ENCODE results near the gene EXOC2. TPM values are rescaled to one million over a fixed set of nuclear protein-coding genes. Genes with fewer than 3 reads are reported as not detected.

EXOC2 gene
- total and polyA plus RNA-seq, 5 donors from 2014 or later: 33.1 to 43.6 (median 38.9) TPM

DNA sequence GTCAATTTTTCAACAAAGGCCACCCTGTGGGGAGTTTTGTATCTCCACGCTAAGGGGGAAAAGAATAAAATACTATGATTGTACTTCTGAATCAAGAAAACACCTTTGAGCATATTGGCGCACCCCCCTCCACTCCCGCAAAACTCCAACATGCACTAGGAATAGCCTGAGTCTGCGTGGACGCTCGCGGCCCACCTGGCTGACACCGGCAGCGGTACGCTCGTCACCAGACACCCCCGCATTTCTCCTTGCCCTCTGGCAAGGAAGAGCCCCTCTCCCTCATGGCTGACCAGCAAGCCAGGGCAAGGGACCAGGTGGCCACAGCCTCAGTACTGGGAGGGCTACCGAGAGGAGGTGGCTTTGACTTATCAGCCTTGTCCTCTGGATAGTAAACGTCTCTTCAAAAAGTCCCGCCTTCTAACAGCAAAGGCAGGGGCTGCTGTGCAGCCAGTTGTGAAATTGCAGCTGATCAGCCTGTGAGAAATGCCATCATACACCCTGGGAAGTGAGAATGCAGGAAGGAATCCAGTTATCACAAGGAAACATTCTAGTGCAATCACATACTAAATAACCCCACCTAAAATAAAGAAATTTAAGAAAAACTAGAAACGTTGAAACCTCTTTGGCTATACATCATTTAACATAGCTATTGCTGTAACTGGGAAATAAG lies 120.2 kb downstream of the EXOC2 start:
- Mint-ChIP-seq H3K27ac (no peak overlapping the region), H3K27me3 (no peaks in the 10 kb centered on the region), H3K4me3 (no peak overlapping the region), H3K36me3 (peaks cover 37% of the 10 kb centered on the region), H3K4me1 (peaks cover under 1 to 19% (median 14%) of the 10 kb centered on the region in 4 donors), H3K9me3 (peaks cover 0 to 3% (median 0%) of the 10 kb centered on the region in 7 donors)
- DNase-seq (no peak), ATAC-seq (ENCODE audit: low read depth in 2 of 2) (no peak)
- peaks cover 8% of the 10 kb centered on the region for H3K4me1 ChIP-seq (ENCODE audit: control insufficient read depth, insufficient read depth, low read length, poor library complexity, severe bottlenecking)
- no peak overlapping the region for H3K27ac ChIP-seq (ENCODE audit: insufficient read depth, low read length, poor library complexity, severe bottlenecking)
- no peaks in the 10 kb centered on the region for H3K27me3 ChIP-seq (ENCODE audit: control insufficient read depth, insufficient read depth, low read length)
- H3K9me3 ChIP-seq (ENCODE audit: control insufficient read depth in 2 of 2, low read length in 2 of 2): no peaks in the 10 kb centered on the region
- H3K4me3 ChIP-seq (ENCODE audit: low read depth, low read length): no peak overlapping the region
- peaks cover 32% of the 10 kb centered on the region for H3K36me3 ChIP-seq (ENCODE audit: control insufficient read depth, insufficient read depth, low read length)

DNA sequence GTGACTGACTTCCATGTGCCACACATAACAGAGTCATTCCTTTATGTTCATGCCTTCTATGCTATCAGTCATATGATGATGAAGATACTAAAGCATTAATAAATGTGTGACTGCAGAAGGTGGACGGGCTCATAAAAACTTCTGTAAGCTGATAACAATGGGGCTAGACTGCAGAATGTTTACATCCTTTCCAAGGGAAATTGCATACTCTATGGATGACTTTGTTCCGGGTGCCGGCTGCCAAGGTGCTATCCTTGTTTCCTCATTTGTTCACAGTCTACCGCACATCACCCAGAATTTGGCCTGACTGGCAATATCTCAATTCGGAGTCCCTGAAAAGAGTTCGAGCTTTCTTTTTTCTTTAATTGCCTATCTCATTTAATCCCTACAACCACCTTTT lies 121.0 kb downstream of the EXOC2 start:
- H3K36me3 Mint-ChIP-seq: peaks cover 37% of the 10 kb centered on the region
- no peak overlapping the region for H3K4me3 Mint-ChIP-seq

DNA sequence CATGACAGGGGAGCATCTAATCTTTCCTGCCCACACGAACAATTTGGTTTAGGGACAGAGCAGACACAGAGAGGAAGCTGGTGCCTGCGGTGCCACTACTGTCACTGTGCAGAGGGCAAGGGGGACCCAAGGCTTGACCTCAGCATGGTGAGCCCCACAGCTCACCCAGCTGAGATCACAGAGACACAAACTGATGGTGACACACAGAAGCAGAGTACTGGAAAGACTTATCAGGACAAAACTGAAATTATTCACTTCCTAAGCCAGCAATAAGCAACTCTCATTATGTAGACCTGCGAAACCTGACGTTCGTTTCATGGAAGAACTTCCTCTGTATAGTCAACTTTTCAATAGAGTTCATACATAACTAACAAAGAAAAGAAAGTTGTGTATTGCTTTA lies 122.1 kb downstream of the EXOC2 start:
- H3K9me3 ChIP-seq (ENCODE audit: control insufficient read depth in 2 of 2, low read length in 2 of 2): no peaks in the 10 kb centered on the region
- DNase-seq: no peak
- peaks cover 3 to 19% (median 11%) of the 10 kb centered on the region in 4 donors for H3K4me1 Mint-ChIP-seq
- H3K27me3 Mint-ChIP-seq: no peaks in the 10 kb centered on the region
- H3K4me3 ChIP-seq (ENCODE audit: low read depth, low read length): no peak overlapping the region
- peaks cover 35% of the 10 kb centered on the region for H3K36me3 Mint-ChIP-seq
- H3K36me3 ChIP-seq (ENCODE audit: control insufficient read depth, insufficient read depth, low read length): peaks cover 35% of the 10 kb centered on the region
- H3K9me3 Mint-ChIP-seq: peaks cover 0 to 3% (median 0%) of the 10 kb centered on the region in 7 donors
- H3K4me1 ChIP-seq (ENCODE audit: control insufficient read depth, insufficient read depth, low read length, poor library complexity, severe bottlenecking): peaks cover 8% of the 10 kb centered on the region
- H3K4me3 Mint-ChIP-seq: no peak overlapping the region
- no peak overlapping the region for H3K27ac ChIP-seq (ENCODE audit: insufficient read depth, low read length, poor library complexity, severe bottlenecking)
- no peak overlapping the region for H3K27ac Mint-ChIP-seq
- ATAC-seq (ENCODE audit: low read depth in 2 of 2): no peak
- H3K27me3 ChIP-seq (ENCODE audit: control insufficient read depth, insufficient read depth, low read length): no peaks in the 10 kb centered on the region

More for the DNA sequence above, 121.0 kb downstream of the EXOC2 start:
- Histone ChIP-seq H3K4me3 (ENCODE audit: low read depth, low read length) (no peak overlapping the region), H3K36me3 (ENCODE audit: control insufficient read depth, insufficient read depth, low read length) (peaks cover 35% of the 10 kb centered on the region), H3K9me3 (ENCODE audit: control insufficient read depth in 2 of 2, low read length in 2 of 2) (no peaks in the 10 kb centered on the region), H3K27ac (ENCODE audit: insufficient read depth, low read length, poor library complexity, severe bottlenecking) (no peak overlapping the region), H3K27me3 (ENCODE audit: control insufficient read depth, insufficient read depth, low read length) (no peaks in the 10 kb centered on the region), H3K4me1 (ENCODE audit: control insufficient read depth, insufficient read depth, low read length, poor library complexity, severe bottlenecking) (peaks cover 8% of the 10 kb centered on the region)
- Mint-ChIP-seq H3K4me1 (peaks cover 3 to 19% (median 11%) of the 10 kb centered on the region in 4 donors), H3K27me3 (no peaks in the 10 kb centered on the region), H3K9me3 (peaks cover 0 to 3% (median 0%) of the 10 kb centered on the region in 7 donors), H3K27ac (no peak overlapping the region)
- ATAC-seq (ENCODE audit: low read depth in 2 of 2) (no peak), DNase-seq (no peak)

DNA sequence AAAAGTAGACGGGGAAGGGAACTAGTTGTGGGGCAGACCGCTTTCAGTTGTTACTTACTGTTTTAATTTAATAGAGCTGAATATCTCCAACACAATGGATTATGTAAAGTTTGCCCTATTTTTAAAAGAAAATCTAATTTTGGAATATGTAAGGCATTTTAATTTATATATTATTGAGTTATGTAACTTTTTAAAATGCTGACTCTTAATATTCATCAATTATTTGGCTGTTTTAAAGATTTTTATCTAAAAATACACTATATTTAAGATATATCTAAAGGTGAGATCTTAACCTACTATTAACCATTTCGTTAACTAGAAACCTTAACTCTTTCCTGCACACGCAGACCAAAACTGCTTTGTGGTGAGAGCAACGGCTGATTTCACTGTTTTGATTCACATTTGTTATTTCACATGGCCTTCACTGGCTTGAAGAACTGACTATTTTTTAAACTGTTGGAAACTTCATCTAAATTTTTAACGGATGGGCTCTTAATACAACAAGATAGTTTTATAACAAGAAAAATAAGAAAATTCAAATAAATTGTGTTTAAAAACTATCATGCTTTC lies 123.9 kb downstream of the EXOC2 start:
- Histone ChIP-seq H3K4me1 (ENCODE audit: control insufficient read depth, insufficient read depth, low read length, poor library complexity, severe bottlenecking) (peaks cover 8% of the 10 kb centered on the region), H3K36me3 (ENCODE audit: control insufficient read depth, insufficient read depth, low read length) (peaks cover 39% of the 10 kb centered on the region), H3K4me3 (ENCODE audit: low read depth, low read length) (no peak overlapping the region), H3K27me3 (ENCODE audit: control insufficient read depth, insufficient read depth, low read length) (no peaks in the 10 kb centered on the region), H3K27ac (ENCODE audit: insufficient read depth, low read length, poor library complexity, severe bottlenecking) (no peak overlapping the region), H3K9me3 (ENCODE audit: control insufficient read depth in 2 of 2, low read length in 2 of 2) (no peaks in the 10 kb centered on the region)
- no peaks in the 10 kb centered on the region for H3K27me3 Mint-ChIP-seq
- DNase-seq: peak in 1 of 3 donors; percentile 68
- peaks cover 0 to 3% (median 0%) of the 10 kb centered on the region in 7 donors for H3K9me3 Mint-ChIP-seq
- ATAC-seq (ENCODE audit: low read depth in 2 of 2): no peak
- H3K4me3 Mint-ChIP-seq: no peak overlapping the region
- peaks cover 36% of the 10 kb centered on the region for H3K36me3 Mint-ChIP-seq
- peaks cover 3 to 19% (median 11%) of the 10 kb centered on the region in 4 donors for H3K4me1 Mint-ChIP-seq
- H3K27ac Mint-ChIP-seq: peak overlapping the region in 1 of 3 donors; percentile 82

DNA sequence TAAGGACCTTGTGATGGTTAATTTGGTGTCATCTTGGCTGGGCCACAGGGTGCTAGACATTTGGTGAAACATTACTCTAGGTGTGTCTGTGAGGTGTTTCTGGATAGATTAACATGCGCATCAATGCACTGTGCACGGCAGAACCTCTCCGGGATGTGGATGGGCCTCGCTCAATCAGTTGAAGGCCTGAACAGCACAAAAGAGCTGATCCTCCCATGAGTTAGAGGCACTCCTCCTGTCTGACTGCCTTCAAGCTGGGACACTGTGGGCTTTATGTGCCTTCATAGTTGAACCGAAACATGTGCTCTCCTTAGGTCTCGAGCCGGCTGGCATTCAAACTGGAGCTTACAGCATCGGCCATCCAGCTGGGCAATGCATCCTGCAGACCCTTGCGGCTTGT lies 124.9 kb downstream of the EXOC2 start:
- peaks cover 3 to 19% (median 10%) of the 10 kb centered on the region in 4 donors for H3K4me1 Mint-ChIP-seq
- Histone ChIP-seq H3K27me3 (ENCODE audit: control insufficient read depth, insufficient read depth, low read length) (no peaks in the 10 kb centered on the region), H3K4me3 (ENCODE audit: low read depth, low read length) (no peak overlapping the region), H3K4me1 (ENCODE audit: control insufficient read depth, insufficient read depth, low read length, poor library complexity, severe bottlenecking) (peaks cover 8% of the 10 kb centered on the region), H3K27ac (ENCODE audit: insufficient read depth, low read length, poor library complexity, severe bottlenecking) (no peak overlapping the region), H3K9me3 (ENCODE audit: control insufficient read depth in 2 of 2, low read length in 2 of 2) (no peaks in the 10 kb centered on the region), H3K36me3 (ENCODE audit: control insufficient read depth, insufficient read depth, low read length) (peaks cover 48% of the 10 kb centered on the region)
- ATAC-seq (ENCODE audit: low read depth in 2 of 2) (no peak), DNase-seq (no peak)
- H3K4me3 Mint-ChIP-seq: no peak overlapping the region
- H3K27ac Mint-ChIP-seq: peak overlapping the region in 2 of 3 donors; percentile 52 to 60
- peaks cover 39% of the 10 kb centered on the region for H3K36me3 Mint-ChIP-seq
- peaks cover 0 to 3% (median 0%) of the 10 kb centered on the region in 7 donors for H3K9me3 Mint-ChIP-seq
- H3K27me3 Mint-ChIP-seq: no peaks in the 10 kb centered on the region

DNA sequence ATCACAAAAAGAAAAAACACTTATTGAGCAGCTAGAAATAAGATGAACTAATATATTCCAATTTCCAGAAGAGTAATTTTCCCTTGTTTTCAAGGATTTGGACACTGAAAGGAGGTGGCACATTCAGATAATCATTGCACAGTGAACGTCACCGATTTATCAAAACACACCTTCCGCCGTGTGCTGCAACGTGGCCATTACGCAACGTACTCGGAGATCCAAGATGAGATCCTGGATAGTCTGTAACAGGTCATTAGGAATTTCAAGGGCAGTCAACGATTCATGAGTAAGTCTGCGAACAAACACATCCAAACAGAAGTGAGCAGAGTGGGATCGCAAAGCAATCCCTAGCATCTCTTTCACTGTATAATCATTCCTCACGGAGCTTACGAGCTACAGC lies 129.1 kb downstream of the EXOC2 start:
- Histone ChIP-seq H3K4me1 (ENCODE audit: control insufficient read depth, insufficient read depth, low read length, poor library complexity, severe bottlenecking) (peaks cover 1% of the 10 kb centered on the region), H3K9me3 (ENCODE audit: control insufficient read depth in 2 of 2, low read length in 2 of 2) (no peaks in the 10 kb centered on the region), H3K4me3 (ENCODE audit: low read depth, low read length) (no peak overlapping the region), H3K27me3 (ENCODE audit: control insufficient read depth, insufficient read depth, low read length) (no peaks in the 10 kb centered on the region), H3K27ac (ENCODE audit: insufficient read depth, low read length, poor library complexity, severe bottlenecking) (no peak overlapping the region), H3K36me3 (ENCODE audit: control insufficient read depth, insufficient read depth, low read length) (peaks cover 66% of the 10 kb centered on the region)
- Mint-ChIP-seq H3K4me3 (no peak overlapping the region), H3K27ac (no peak overlapping the region), H3K27me3 (no peaks in the 10 kb centered on the region), H3K4me1 (peaks cover 16 to 21% (median 17%) of the 10 kb centered on the region in 4 donors), H3K9me3 (peaks cover 0 to 2% (median 0%) of the 10 kb centered on the region in 7 donors), H3K36me3 (peaks cover 47% of the 10 kb centered on the region)
- ATAC-seq (ENCODE audit: low read depth in 2 of 2): no peak
- DNase-seq: no peak

DNA sequence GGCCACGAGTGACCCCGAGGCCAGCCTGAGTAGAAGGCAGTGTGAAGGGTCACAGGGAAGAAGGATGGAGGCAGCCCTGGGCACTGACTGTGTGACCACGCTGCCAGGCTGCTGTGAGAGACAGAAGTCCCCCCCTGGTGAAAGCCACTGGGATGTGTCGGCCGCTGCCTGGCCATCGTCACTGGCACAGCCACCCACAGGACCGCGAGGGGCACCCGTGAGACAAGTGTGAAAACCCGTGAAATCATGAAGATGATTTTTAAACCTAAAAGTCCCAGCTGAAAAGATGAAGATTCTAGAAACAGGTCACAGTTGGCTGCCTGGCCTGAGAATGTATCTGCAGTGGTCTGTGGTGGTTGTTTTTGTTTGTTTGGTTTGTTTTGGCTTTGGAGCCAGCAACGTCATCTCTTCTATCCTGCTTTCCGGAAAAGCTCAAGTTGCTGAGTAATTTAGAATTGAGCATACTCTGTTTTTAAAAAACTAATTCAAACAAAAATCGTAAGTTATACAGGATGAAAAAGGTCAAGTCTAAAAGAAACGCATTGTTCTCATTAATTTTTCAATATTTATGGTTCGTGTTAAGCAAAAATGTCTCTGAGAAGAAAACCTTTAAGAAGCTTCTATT lies 130.8 kb downstream of the EXOC2 start:
- Mint-ChIP-seq H3K4me3 (no peak overlapping the region), H3K9me3 (peaks cover 0 to 3% (median 0%) of the 10 kb centered on the region in 7 donors), H3K27ac (no peak overlapping the region), H3K4me1 (peaks cover 20 to 23% (median 22%) of the 10 kb centered on the region in 4 donors), H3K27me3 (no peaks in the 10 kb centered on the region), H3K36me3 (peaks cover 43% of the 10 kb centered on the region)
- Histone ChIP-seq H3K27me3 (ENCODE audit: control insufficient read depth, insufficient read depth, low read length) (no peaks in the 10 kb centered on the region), H3K36me3 (ENCODE audit: control insufficient read depth, insufficient read depth, low read length) (peaks cover 60% of the 10 kb centered on the region), H3K9me3 (ENCODE audit: control insufficient read depth in 2 of 2, low read length in 2 of 2) (no peaks in the 10 kb centered on the region), H3K27ac (ENCODE audit: insufficient read depth, low read length, poor library complexity, severe bottlenecking) (no peak overlapping the region), H3K4me3 (ENCODE audit: low read depth, low read length) (no peak overlapping the region), H3K4me1 (ENCODE audit: control insufficient read depth, insufficient read depth, low read length, poor library complexity, severe bottlenecking) (peaks cover 7% of the 10 kb centered on the region)
- DNase-seq: no peak
- ATAC-seq (ENCODE audit: low read depth in 2 of 2): no peak
